GM23338 (cell line): ENCODE measurements around the gene HCFC2. TPM values are rescaled to one million over a fixed set of nuclear protein-coding genes. Genes with fewer than 3 reads are reported as not detected.

Experiments used
- CREB1 ChIP-seq: fragments of 250-450 bp; sonication (Bioruptor Pico); IDR thresholded peaks from 2 replicates; pipeline ENCODE4 v1.5.0; 2020; ENCODE audit warnings: low read depth, mild to moderate bottlenecking, moderate library complexity
- EZH2 ChIP-seq: fragments of 200-600 bp; sonication (generic); IDR thresholded peaks from one replicate; pipeline ENCODE4 v1.8.0; 2017; ENCODE audit warnings: antibody characterized with exemption, mild to moderate bottlenecking, low read depth; ENCODE audit not compliant: unreplicated experiment
- EZH2phosphoT487 ChIP-seq: fragments of 200-600 bp; sonication (generic); IDR thresholded peaks from one replicate; pipeline ENCODE4 v1.8.1; 2018; ENCODE audit warnings: antibody characterized with exemption; ENCODE audit not compliant: unreplicated experiment
- NANOG ChIP-seq: IDR thresholded peaks from 2 replicates; pipeline ENCODE4 v1.6.1; 2016; ENCODE audit warnings: antibody characterized with exemption, borderline replicate concordance
- ZNF331 ChIP-seq: fragments of 250-450 bp; sonication (Bioruptor Pico); IDR thresholded peaks from 2 replicates; pipeline ENCODE4 v1.5.0; 2020; ENCODE audit warnings: low read depth, mild to moderate bottlenecking, moderate library complexity
- polyA plus RNA-seq: library from polyadenylated mRNA; unstranded; fragments of >200 nt; fragmentation: Nextera tagmentation; extraction: Ambion mirVana; gene quantifications from 2 replicates; pipeline ENCODE4 v1.2.1, GENCODE V29; 2016
- total RNA-seq: library from RNA; depleted of rRNA; stranded (reverse); fragments of >200 nt; shearing (Covaris generic); gene quantifications from 2 replicates; pipeline ENCODE4 v1.2.3, GENCODE V29; 2014
- TF ChIP-seq, protein P1 (sequence below): fragments of 250-450 bp; sonication (Bioruptor Pico); IDR thresholded peaks from 2 replicates; pipeline ENCODE4 v1.5.0; 2020; ENCODE audit warnings: mild to moderate bottlenecking, moderate library complexity
- TF ChIP-seq, protein P2 (sequence below): IDR thresholded peaks from one replicate; pipeline ENCODE4 v1.6.1; 2018; ENCODE audit warnings: antibody characterized with exemption; ENCODE audit not compliant: unreplicated experiment
- TF ChIP-seq, protein P3 (sequence below): IDR thresholded peaks from 2 replicates; pipeline ENCODE4 v1.6.1; 2016; ENCODE audit warnings: antibody characterized with exemption

Gene HCFC2
- total and polyA plus RNA-seq, 2 experiments from 2014 or later: 1.9 to 2.5 TPM

DNA sequence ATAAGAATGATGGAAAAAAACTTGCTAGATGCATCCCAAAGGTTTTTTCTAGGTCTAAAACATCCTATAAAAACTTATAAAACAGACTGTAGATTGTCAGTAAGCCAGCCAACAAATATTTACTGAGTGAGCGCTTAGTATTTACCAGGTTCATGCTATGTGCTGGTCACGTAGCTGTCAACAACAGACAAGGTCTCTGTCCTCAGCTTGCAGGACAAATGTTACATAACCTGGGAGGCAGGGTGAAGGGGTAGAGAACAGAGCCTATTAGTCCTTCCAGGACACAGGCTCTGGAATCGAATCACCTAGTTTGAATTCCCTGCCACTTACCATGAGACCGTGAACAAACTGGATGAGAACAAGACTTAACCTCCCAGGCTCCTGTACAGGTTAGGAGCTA, 67.3 kb downstream of the HCFC2 start (continued):
- TF ChIP-seq, protein P1, sequence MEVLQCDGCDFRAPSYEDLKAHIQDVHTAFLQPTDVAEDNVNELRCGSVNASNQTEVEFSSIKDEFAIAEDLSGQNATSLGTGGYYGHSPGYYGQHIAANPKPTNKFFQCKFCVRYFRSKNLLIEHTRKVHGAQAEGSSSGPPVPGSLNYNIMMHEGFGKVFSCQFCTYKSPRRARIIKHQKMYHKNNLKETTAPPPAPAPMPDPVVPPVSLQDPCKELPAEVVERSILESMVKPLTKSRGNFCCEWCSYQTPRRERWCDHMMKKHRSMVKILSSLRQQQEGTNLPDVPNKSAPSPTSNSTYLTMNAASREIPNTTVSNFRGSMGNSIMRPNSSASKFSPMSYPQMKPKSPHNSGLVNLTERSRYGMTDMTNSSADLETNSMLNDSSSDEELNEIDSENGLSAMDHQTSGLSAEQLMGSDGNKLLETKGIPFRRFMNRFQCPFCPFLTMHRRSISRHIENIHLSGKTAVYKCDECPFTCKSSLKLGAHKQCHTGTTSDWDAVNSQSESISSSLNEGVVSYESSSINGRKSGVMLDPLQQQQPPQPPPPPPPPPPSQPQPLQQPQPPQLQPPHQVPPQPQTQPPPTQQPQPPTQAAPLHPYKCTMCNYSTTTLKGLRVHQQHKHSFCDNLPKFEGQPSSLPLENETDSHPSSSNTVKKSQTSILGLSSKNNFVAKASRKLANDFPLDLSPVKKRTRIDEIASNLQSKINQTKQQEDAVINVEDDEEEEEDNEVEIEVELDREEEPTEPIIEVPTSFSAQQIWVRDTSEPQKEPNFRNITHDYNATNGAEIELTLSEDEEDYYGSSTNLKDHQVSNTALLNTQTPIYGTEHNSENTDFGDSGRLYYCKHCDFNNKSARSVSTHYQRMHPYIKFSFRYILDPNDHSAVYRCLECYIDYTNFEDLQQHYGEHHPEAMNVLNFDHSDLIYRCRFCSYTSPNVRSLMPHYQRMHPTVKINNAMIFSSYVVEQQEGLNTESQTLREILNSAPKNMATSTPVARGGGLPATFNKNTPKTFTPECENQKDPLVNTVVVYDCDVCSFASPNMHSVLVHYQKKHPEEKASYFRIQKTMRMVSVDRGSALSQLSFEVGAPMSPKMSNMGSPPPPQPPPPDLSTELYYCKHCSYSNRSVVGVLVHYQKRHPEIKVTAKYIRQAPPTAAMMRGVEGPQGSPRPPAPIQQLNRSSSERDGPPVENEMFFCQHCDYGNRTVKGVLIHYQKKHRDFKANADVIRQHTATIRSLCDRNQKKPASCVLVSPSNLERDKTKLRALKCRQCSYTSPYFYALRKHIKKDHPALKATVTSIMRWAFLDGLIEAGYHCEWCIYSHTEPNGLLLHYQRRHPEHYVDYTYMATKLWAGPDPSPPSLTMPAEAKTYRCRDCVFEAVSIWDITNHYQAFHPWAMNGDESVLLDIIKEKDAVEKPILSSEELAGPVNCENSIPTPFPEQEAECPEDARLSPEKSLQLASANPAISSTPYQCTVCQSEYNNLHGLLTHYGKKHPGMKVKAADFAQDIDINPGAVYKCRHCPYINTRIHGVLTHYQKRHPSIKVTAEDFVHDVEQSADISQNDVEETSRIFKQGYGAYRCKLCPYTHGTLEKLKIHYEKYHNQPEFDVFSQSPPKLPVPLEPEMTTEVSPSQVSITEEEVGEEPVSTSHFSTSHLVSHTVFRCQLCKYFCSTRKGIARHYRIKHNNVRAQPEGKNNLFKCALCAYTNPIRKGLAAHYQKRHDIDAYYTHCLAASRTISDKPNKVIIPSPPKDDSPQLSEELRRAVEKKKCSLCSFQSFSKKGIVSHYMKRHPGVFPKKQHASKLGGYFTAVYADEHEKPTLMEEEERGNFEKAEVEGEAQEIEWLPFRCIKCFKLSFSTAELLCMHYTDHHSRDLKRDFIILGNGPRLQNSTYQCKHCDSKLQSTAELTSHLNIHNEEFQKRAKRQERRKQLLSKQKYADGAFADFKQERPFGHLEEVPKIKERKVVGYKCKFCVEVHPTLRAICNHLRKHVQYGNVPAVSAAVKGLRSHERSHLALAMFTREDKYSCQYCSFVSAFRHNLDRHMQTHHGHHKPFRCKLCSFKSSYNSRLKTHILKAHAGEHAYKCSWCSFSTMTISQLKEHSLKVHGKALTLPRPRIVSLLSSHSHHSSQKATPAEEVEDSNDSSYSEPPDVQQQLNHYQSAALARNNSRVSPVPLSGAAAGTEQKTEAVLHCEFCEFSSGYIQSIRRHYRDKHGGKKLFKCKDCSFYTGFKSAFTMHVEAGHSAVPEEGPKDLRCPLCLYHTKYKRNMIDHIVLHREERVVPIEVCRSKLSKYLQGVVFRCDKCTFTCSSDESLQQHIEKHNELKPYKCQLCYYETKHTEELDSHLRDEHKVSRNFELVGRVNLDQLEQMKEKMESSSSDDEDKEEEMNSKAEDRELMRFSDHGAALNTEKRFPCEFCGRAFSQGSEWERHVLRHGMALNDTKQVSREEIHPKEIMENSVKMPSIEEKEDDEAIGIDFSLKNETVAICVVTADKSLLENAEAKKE (CRISPR knock-in tag): no peak
- TF ChIP-seq EZH2 (no peak), CREB1 (CRISPR knock-in tag) (no peak), NANOG (no peak), EZH2phosphoT487 (no peak), ZNF331 (CRISPR knock-in tag) (no peak)
- TF ChIP-seq, protein P2, sequence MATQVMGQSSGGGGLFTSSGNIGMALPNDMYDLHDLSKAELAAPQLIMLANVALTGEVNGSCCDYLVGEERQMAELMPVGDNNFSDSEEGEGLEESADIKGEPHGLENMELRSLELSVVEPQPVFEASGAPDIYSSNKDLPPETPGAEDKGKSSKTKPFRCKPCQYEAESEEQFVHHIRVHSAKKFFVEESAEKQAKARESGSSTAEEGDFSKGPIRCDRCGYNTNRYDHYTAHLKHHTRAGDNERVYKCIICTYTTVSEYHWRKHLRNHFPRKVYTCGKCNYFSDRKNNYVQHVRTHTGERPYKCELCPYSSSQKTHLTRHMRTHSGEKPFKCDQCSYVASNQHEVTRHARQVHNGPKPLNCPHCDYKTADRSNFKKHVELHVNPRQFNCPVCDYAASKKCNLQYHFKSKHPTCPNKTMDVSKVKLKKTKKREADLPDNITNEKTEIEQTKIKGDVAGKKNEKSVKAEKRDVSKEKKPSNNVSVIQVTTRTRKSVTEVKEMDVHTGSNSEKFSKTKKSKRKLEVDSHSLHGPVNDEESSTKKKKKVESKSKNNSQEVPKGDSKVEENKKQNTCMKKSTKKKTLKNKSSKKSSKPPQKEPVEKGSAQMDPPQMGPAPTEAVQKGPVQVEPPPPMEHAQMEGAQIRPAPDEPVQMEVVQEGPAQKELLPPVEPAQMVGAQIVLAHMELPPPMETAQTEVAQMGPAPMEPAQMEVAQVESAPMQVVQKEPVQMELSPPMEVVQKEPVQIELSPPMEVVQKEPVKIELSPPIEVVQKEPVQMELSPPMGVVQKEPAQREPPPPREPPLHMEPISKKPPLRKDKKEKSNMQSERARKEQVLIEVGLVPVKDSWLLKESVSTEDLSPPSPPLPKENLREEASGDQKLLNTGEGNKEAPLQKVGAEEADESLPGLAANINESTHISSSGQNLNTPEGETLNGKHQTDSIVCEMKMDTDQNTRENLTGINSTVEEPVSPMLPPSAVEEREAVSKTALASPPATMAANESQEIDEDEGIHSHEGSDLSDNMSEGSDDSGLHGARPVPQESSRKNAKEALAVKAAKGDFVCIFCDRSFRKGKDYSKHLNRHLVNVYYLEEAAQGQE: no peak
- TF ChIP-seq, protein P3, sequence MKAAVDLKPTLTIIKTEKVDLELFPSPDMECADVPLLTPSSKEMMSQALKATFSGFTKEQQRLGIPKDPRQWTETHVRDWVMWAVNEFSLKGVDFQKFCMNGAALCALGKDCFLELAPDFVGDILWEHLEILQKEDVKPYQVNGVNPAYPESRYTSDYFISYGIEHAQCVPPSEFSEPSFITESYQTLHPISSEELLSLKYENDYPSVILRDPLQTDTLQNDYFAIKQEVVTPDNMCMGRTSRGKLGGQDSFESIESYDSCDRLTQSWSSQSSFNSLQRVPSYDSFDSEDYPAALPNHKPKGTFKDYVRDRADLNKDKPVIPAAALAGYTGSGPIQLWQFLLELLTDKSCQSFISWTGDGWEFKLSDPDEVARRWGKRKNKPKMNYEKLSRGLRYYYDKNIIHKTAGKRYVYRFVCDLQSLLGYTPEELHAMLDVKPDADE: no peak
